Right hindlimb (tissue), 1 donor: Measurements from ENCODE around the gene COL6A1.
"Not testable (repeated sequence)": the region's sequence is repeated elsewhere in the genome, so short reads cannot be mapped to it uniquely, and the experiment has no call there.

ENCODE experiments used
- DNase-seq: peaks from one replicate; pipeline ENCODE4 v3.0.0-alpha.2; 2018

COL6A1 gene

GRCh38 chr21:45945066-45945867 is 36.3 kb upstream of the COL6A1 start:
- no peak for DNase-seq

- no peak for DNase-seq
Measured at GRCh38 chr21:45945868-45946210, 35.7 kb upstream of the COL6A1 start.

DNA sequence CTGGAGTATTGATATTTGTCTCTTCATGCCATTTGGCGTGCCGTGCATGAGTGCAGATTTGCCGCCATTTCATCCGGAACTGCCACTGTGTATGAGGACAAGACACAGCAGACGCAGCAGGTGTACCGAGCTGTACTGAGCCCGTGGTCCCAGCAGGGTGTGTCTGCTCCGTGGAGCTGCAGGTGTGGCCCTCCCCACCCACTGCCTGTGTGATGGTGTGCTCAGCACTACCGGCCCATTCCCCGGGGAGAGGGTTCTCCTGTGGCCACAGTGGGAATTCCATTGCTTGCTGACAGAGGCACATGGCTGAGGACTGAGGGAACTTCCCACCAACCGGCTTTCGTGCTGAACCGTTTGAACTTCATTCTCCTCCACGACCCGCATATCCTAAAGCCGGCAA is 34.3 kb upstream of the COL6A1 start:
- DNase-seq = no peak

- no peak for DNase-seq
Measured at GRCh38 chr21:45947716-45948255, 33.8 kb upstream of the COL6A1 start.

GRCh38 chr21:45948576-45949141 is 32.9 kb upstream of the COL6A1 start:
- no peak for DNase-seq

DNA sequence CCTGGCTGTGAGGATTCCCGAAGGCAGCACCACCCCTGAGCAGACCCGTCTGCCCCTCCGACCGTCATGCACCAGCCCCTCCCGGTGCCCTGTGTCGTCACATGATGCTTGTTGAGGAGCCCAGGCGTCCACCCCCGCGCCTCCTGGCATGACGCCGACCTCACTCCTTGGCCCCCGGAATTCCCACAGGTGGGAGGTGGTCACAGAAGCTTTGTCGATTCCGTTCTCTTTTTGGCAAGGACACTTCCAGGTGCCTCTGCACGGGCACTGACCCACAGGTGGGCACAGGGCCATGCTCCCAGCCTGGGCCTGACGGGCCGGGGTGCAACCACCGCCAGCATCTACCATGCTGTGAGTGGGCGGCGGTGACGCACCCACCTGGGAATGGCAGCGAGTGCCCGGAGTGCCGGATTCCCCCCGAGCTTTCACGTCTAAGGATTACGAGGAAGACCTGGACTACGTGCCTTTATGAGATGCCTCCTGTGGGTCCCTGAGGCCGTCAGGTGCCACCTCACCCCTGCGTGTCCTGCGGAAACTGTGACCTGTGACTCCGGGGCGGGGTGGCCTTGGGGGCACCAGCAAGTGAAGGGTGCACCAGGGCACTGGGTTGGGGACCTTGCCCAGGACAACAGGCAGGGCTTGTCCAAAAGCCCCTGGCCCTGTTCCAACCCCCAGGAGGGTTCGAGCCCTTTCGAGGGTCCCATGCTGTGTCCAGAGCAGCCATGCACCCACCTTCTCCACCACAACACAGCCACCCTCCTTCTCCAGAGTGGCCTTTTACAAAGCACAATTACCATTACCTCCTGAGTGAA is 31.4 kb upstream of the COL6A1 start:
- DNase-seq = no peak

DNA sequence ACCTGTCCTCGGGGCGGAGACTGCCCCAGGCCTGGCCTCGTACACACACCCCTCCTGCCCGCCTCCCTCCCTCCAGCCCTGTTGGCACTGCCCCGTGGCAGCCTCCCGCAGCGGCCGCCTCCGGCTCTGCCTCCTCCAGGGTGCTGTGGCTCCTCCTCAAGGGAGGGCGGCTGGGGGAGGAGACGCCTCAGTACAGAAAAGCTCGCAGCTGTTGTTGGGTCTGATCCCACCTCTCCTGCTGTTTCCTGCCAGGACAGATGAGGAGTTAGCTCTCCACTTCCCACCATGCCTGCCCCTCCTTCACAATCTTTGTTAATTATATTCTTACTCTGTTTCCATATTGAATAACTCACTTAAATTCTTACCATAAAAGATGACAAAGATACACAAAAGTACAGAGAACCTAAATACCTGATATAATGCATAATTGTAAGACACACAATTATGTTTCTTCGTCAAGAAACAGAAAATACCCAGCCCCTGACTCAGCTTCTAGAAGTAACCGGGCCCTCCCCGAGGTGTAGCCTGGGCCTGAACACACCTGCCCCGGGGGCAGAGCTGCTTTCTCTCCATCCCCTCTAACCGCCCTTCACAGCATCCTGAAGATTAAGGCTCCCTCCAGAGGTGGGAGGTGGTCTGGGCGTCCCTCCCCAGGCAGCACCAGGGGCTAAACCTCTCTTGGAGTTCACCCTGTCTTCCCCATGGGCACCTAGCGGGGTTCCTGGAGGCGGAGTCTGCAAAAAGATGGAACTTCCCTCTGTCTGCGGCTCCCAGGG is 30.6 kb upstream of the COL6A1 start:
- peak; percentile 88 for DNase-seq

DNA sequence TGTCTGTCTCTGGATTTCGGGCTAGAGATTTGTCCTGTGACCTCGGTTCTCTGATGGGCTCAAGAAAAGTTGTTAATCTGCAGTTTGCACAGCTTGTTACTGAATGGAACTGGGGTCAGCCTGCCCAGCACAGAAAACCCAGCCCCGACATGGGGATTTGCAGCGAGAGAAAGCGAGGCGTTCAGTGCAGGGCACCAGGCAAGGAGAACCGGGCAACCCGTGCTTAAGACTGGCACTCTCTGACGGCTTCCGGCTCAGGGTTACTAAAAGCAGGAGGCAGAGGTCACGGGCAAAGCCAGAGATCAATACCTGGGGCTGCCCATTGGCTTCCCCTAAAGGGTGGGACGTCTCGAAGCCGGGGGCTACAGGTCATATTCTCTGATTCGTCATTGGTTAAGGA is 29.9 kb upstream of the COL6A1 start:
- DNase-seq = no peak

GRCh38 chr21:45952527-45952926 is 29.0 kb upstream of the COL6A1 start:
- DNase-seq = not testable (repeated sequence)

GRCh38 chr21:45952974-45953373 is 28.6 kb upstream of the COL6A1 start:
- DNase-seq = no peak

DNA sequence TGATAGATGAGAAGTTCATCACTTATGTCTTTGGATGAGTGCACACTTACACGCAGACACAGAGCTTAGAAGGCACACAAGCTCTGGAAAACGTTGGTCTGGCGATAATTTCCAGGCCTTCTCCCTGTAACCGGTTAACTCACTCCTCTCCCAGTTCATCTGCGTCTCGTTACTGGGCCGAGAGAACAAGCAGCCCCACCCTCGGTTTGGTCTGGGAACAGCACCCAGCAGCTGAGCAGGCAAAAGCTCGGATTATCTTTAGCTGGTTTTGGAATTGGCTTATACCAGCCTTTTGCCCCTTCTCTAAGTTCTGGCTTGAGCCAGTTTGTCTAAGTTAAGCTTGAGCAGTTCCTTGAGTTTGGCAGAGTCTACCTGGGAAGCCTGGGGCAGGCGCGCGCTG is 27.3 kb upstream of the COL6A1 start:
- DNase-seq = no peak

GRCh38 chr21:45954921-45955320 is 26.6 kb upstream of the COL6A1 start:
- no peak for DNase-seq

GRCh38 chr21:45957551-45957950 is 24.0 kb upstream of the COL6A1 start:
- no peak for DNase-seq

DNA sequence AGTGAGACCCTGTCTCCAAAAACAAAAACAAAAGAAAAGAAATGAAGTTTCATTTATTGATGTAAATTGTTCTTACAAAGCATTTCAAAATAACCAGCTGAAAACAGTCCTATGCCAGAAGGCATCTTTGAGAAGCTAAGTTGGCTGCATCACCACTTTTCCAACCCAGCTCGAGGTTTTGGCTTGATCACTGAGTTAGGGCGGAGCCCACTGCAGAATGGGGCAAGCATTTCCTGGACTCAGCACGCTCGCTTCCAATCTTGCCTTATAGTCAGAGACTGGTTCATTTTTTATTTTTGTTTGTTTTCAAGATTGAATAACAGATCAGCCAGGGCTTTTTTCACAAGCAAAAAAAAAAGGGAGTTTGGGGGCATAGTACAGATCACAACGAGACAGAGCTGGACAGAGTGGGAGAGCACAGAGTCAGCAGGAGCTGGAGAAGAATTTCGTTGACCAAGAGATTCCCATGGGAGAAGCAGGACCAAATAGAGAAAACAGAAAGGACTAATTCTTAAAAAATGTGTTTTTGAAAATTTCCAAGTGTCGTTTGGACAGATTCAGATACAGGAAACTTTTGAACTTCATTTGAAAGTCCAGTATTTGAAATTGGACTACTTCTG is 23.5 kb upstream of the COL6A1 start:
- peak; percentile 61 for DNase-seq

- DNase-seq = no peak
Measured at GRCh38 chr21:45959182-45959581, 22.4 kb upstream of the COL6A1 start.

DNA sequence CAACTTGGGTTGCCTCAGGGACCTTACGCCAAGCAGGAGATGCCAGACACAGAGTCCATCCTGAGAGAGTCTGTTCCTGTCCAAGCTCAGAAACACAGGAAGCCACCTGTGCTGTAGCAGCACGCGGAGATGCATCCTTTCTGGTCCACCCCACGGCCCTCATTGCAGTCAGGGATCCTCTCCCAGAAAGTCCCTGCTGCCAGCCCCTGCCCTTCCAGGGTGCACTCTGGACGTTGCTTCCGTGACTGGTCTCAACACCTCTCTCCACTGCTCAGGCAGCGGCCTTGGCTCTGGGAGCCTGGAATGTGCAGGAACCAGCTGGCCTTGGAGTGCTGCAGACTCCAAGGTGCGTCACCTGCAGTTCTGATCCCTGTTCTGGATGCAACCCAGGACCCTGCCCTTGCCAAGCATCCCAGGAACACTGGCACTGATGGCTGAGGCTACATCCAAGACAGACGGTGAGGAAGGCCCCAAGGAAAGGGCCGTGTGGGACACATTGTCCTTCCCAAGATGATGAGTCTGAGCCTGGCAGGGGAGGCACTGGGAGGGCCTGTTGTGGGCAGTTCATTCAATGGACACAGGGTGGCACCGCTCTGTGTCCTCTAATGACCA is 21.7 kb upstream of the COL6A1 start:
- DNase-seq = no peak

DNA sequence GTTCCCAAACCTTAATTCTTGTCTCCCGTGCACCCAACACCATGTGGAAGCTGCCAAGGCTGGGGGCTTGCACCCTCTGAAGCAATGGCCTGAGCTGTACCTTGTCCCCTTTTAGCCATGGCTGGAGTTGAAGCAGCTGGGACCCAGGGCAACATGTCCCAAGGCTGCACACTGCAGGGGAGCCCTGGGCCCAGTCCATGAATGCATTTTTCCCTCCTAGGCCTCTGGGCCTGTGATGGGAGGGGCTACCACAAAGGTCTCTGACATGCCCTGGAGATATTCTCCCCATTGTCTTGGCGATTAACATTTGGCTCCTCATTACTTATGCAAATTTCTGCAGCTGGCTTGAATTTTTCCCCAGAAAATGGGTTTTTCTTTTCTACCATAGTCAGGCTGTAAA is 20.2 kb upstream of the COL6A1 start:
- not testable (repeated sequence) for DNase-seq

GRCh38 chr21:45962531-45963231 is 18.9 kb upstream of the COL6A1 start:
- no peak for DNase-seq

GRCh38 chr21:45963232-45963570 is 18.4 kb upstream of the COL6A1 start:
- no peak for DNase-seq

DNA sequence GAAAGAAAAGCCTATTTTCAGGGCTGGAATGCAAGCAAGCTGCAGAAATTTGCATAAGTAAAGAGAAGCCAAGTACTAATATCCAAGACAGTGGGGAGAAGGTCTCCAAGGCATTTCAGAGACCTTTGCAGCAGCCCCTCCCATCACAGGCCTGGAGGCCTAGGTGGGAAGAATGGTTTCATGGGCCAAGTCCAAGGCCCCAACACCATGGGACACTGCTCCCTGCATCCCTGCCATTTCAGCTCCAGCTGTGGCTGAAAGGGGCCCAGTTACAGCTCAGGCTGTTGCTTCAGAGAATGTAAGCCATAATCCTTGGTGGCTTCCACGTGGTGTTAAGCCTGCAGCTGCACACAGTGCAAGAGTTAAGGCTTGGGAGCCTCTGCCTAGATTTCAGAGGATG is 16.9 kb upstream of the COL6A1 start:
- DNase-seq = no peak

GRCh38 chr21:45965084-45965809 is 16.3 kb upstream of the COL6A1 start:
- DNase-seq = no peak
